ENCODE data around the gene WDR82. TPM values are rescaled to one million over a fixed set of nuclear protein-coding genes. Genes with fewer than 3 reads are reported as not detected.

Gene WDR82, protein sequence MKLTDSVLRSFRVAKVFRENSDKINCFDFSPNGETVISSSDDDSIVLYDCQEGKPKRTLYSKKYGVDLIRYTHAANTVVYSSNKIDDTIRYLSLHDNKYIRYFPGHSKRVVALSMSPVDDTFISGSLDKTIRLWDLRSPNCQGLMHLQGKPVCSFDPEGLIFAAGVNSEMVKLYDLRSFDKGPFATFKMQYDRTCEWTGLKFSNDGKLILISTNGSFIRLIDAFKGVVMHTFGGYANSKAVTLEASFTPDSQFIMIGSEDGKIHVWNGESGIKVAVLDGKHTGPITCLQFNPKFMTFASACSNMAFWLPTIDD
- polyA plus RNA-seq (ENCODE audit: insufficient read length): 80.2 TPM

DNA sequence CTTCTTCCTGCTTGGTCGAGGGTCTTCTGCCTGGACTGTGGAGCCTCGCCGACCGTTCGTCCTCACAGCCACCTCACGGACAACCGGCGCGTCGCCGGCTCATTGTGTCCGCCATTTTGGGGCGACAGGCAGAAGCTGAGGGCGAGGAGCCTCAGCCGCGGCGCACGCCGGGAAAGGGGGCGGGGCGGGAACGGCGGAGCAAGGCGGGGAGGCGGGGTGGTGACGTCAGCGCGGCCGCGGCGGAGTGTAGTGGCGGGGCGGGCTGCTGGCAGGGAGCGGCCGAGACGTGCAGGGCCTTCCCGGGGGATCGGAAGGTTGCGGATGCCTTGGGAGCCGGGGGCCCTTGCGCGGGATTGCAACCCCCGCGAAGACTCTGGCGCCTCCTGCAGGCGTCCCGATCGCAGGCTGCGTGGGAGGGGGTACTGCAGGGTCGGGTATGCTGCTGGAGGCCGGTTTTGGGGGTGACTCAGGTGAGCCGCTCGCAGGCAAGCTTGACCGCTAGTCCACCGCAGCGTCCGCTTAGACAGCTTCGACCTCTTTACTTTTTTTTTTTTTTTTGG, at the start of gene WDR82:
TSS of gene WDR82 (minus strand) at position 140 of the 560 bp plus-strand sequence. CDS start 288 bp downstream, outside the sequence.
- peak; percentile 80 for DNase-seq (ENCODE audit: low read depth)

DNA sequence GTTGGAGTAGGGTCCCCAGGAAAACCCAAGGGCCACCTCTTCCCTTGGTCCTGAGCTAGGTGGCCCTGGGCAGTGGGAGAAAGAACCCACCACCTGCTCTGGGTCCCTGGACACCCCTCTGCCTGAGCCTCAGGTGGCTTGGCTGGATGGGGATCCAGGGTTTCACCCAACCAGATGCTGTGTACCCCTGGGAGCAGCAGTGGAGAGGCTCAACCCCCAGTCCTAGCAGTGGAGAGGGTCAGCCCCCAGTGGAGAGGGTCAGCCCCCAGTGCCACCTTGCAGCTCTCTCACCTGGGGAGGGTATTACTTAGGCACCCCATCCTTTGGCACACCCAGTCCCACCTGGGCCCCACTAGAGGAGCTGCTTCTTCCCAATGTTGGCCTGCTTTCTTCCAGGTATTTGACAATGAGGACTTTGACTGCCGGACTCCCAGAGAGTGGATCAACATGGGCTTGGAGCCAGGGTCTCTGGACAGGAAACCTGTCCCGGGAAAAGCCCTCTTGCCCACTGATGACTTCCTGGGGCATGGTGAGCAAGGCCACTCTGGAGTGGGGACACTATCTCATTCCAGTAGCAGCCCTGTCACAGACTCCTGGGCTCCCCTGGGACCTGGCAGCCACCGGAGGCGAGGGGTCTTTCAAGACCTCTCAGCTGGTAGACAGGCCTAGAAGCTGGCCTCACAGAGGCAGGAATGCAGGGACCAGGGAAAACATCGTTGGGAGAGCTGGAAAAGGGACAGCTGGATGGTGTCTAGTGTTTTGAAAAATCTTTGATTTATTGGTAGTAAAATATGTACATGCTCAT, 49.2 kb upstream of the WDR82 start:
- no peak for DNase-seq (ENCODE audit: low read depth)

DNA sequence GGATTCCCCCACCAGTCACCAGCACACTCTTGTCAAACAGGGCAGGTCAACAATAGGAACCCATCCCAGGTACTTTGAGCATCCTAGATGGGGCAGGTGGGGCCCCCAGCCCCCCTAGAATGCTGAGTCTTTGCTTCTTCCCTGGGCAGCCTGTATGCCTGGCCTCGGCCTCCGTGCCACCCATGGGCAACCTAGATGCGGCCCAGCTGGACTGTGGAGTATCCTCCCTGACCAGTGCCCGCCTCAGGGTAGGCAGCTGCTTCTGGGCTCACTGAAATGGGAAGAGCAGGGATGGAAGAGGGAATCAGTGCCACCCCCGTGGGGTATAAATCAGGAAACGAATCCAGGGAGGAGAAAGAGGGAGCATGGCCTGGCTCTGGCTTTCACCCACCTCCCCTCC, 48.5 kb upstream of the WDR82 start:
- DNase-seq (ENCODE audit: low read depth): no peak

DNA sequence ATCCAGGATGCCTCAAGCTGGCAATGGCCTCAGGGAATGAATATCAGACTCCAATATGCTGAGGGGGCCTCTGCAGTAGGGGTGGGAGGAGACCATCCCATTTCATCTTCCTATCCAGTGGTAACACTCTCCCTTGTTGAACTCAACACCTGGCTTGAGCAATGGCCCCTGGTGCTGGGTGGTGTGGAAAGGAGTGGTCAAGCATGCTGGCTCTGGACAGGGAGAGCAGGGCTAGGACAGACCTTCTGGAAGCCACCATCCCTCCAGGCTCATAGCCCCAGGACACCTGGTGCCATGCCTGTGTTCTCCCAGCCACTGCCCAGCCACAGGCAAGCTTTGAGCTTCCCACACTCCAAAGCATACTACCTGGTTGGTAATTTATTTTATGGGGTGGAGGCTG, 47.2 kb upstream of the WDR82 start:
- DNase-seq (ENCODE audit: low read depth): no peak

DNA sequence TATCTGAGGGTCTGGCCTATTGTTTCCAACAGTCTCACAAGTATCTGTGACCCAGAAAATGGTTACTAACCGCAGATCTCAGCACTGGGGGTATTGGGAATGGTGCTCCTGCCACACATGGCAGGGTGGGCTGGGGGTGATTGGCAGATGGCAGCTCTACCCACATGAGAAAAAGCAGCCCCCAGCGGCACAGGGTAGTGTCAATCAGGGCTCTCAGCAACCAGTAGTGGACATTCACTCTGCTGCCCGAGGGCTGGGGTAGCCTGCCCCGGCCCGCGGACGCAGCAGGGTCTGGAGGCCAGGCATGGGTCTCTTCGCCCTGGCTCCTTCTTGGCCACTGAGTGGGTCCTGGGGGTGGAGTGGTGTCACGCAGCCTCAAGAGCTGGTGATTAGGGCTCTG, 46.2 kb upstream of the WDR82 start:
- DNase-seq (ENCODE audit: low read depth): no peak

DNA sequence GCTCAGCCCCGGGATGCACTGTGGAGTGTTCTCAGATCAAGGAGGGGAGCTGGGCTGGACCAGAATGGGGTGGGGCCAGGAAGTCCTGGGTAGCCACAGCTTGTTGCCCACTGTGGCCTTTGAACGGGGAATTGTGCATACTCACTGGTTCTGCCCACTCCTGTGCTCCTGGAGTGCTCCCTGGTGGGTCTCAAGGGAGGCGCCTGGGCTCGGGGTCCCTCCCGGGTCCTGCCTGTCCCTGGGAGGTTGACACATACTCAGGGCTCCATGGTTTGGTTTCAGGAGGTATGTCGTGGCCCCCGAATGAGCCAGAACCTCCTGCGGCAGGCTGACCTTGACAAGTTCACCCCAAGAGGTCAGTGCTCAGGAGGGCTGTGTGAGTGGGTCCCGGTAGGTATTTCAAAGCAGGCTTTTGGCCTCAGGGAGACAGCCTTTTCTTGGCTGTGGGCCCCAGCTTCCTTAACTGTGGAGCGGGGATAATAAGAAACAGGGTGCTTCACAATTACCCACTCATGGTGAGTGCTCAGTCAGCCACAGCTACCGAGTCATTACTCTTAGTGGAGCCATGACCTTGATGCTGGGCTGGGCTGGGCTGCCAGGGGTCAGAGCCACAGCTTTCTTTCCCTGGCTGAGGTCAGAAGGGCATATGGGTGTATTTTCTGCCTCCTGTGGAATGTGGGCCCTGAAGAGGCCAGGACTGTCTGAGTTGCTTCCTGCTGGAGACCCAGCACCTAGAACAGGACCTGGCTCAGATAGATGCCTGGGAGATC, 45.3 kb upstream of the WDR82 start:
- DNase-seq (ENCODE audit: low read depth): no peak

DNA sequence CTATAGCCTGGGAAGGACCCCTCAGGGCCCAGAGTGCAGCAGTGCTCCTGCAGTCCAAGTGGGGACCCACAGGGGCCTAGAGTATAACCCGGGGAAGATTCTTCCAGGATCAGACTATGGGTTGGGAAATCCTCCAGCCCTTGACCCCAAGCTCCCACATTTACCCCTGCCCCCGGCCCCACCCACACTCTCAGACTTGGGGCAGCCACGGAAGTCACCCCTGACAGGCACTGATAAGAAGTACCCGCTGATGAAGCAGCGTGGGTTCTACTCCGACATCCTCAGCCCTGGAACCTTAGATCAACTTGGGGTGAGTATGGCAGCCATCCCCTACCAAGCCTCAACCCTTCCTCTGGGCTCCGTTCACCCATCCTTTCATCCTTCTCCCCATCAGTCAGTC, 44.0 kb upstream of the WDR82 start:
- no peak for DNase-seq (ENCODE audit: low read depth)

DNA sequence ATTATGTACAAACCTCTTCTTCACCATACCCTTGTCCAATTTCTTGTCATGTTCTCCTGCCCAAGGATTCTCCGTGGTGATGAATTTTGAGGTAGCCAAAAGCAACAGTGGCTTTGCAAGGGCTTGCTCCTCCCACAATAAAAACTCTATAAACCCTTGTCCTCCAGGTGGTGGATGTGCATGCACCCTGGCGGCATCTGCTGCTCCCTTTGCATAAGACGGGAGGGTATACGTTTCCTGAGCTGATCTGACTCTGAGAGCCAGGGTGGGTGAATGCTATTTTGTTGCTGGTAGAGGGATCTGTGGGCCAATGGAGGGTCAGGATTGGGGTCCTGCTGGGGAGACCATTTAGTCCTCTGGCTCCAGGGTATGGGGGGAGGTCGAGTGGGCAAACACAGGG, 43.0 kb upstream of the WDR82 start:
- no peak for DNase-seq (ENCODE audit: low read depth)

DNA sequence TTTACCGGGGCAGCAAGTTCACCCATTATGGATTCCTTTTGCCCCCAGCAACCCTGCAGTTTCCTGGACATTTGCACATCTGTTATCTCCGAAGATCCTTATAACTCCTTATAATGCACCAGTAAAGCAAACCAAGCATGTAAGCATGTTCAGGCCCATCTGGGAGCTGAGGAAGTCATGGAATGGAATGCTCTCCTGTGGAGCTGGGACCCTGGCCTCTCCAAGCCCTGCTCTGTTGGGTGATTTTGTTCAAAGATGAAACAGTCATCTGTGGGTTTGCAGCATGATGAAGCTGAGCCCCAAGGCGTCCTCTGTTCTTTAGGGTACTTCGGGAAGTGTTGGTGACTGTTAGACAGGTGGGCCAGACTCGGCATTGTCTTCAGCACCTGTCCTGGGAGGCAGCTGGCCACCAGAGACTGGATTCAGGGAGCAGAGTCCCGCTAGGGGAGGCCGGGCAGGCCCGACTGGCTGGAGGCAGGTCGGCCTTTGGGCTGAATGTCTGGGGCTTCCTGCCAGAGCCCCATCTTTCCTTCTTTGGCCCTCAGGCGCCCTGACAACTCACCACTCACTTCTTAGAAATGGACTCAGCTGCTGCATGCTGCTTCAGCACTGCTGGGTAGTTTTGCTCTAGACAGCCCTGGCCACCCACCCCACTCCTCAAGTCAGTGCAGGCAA, 41.6 kb upstream of the WDR82 start:
- DNase-seq (ENCODE audit: low read depth): no peak

DNA sequence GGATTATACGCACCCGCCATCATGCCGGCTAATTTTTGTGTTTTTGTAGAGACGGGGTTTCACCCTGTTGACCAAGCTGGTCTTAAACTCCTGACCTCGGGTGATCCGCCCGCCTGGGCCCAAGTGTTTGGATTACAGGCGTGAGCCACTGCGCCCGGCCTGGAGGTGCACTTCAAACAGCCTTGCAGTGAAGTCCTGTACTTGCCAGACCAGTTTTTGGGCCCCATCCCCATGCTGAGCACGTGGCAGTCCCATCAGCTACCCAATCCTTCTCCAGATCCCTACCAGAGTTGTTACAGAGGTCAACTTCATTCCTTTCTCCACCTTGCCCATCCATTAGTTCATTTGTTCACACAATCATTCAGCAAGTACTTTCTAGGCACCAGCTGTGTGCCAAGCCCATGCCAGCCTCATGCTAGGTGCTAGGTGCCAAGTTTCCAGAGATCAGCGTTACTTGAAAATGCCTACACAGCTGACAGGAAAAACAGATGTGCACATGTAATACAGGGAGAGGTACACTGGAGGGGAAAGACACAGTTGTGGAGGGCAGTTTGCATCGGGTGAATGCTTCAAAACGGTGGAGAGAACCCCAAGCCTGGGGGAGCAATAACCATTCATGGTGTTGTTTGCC, 39.9 kb upstream of the WDR82 start:
- DNase-seq (ENCODE audit: low read depth): no peak

DNA sequence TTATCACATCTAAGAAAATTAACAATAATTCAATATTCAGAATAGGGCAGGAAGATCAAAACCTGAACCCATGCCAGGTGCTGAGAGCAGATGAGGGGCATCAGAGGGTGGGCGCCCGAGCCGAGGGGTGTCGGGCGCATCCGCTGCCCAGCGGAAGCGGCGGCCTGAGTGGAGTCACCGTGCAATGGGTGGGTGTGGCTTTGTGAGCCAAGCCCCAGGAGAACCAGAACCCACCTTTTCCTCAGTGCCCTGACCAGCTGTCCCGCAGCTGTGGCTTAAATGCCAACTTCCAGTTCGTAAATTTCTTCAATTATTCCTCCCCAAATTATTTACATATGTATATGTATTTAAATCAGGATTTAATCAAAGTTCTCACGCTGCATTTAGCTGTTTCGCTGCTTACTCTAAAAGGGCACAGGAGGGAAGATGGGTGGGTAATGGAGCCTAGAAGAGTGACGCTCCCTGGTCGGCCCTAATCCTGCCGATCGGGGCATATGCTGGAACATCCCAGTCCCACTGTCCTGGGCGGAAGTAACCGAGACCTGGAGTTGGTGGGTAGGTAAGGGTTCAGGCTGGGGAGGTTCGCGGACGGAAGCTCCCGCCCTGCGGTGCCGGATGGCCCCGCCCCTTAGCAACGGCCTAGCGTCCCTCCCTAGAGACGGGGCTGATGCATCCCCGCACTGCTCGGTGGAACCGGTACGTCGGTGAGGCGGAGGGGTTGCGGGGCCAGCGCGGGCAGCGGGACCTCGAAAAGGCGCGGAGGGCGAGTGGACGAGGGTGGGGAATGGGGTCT, 39.0 kb upstream of the WDR82 start:
- DNase-seq (ENCODE audit: low read depth): no peak

DNA sequence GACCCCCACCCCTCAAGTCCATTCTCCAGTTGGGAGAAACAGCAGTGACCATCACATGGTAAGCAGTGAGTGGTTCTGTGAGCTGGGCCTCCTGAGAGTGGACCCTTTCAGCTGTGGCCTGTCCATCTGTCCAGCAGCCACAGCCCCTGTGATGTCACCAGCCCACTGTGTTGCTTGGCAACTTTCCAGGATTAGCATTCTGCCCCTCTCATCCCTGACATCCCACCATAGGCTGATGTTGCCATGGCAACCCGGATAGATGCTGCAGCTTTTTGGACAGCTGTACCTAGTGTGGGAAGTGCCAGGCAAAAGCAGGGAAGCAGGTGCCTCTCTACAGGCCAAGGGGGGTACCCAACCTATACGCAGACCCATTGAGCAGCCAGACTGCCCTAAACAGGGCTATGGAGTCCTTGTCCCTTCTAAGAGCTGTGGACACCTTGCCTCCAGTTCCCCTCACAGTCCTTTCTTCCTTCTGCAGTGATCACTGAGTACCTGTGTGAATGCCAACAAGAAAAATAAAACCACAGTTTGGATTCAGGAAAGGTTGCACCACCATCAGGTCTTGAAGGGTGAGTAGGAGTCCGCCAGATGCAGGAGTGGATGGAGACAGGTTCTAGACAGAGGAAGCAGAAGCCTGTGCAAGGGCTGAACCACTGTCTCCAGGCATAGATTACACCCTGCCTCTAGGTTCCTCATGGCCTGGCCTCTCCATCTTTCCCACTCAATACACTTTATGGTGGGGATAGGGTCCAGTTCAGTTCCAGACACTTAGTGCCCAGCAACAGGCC, 37.7 kb upstream of the WDR82 start, which contains the start of gene DNAH1:
TSS of gene DNAH1 (plus strand) at position 343 of the 788 bp plus-strand sequence. CDS start 6,124 bp downstream, outside the sequence.
- DNase-seq (ENCODE audit: low read depth): no peak

DNA sequence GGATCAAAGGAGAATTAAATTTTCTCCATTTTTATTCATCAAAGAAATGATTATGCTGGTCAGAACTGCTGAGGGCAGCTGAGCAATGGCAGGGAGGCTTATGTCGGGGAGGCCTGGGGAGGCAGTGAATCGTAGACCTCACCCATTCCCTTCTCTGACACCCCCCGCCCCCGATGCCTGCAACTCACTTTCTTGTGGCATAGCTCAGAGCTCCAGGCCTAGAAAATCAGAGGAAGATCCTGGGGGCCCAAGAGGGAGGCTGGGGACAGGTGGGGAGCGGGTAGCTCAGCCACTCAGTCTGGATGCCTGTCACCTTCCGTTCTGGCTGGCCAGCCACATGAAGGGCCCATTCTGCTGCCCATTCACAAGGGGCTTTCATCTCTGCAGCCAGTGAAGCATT, 36.6 kb upstream of the WDR82 start:
- DNase-seq (ENCODE audit: low read depth): no peak

DNA sequence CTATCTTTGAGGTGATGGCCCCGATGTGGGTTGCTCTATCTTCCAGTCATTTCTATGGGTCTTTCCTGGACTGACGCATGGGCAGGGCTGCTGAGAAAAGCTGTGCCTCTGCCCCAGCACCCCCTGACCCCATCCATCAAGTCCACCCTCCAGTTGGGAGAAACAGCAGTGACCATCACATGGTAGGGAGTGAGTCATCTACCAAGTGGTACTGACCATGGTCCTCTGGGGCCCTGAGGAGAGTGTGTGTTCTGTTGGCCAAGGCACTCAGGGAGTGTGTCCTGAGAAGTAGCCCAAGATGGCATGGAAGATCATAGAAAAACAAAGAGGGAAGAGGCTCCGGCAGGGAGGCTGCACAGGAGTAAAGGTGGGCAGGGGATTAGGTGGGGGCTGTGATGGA, 36.0 kb upstream of the WDR82 start:
- DNase-seq (ENCODE audit: low read depth): no peak

DNA sequence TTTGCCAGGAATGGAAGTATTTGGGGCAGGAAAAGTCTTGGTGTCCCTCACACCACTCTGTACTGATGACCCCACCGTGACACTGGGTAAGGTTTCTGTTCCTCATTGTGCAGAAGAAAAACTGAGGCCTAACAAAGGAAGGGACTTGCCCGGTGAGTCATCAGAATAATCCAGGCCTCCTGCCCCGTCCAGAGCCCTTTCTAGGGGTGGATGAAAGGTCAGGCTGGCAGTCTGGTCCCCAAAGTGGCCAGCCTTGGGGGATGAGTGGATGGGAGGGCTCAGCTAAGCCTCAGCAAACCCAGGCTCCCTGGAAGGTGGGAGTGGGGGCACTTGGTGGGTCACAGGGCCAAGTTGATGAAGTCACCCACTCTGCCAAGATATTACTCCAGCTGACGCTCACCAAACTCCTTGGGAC, 35.3 kb upstream of the WDR82 start:
- DNase-seq (ENCODE audit: low read depth): no peak

DNA sequence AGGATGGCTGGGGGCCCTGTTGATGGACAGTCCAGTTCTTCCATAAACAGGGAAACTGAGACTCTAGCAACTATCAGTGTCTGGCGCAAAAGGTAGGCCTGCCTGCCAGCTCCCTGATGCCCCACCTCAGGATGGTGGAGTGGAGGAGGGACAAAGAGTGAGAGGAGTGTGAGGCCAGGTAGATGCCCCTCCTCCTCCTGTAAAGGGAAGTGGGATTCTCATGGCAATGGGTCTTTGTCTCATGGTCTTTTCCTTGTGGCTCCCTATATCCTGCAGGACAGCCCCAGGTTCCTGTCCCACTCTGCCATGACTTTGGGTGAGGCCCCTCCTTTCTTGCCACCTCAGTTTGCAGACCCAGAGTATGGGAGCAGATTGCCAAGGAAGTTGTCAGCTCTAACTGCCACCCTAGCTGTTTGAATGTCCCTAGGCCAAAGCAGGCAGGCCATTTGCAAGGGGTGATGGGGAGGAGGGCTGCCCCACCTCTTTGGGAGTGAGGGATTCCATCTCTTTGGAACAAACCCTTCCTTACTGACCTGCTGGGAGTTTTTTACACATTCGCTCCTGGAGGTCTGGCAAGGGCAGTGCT, 34.8 kb upstream of the WDR82 start:
- no peak for DNase-seq (ENCODE audit: low read depth)

DNA sequence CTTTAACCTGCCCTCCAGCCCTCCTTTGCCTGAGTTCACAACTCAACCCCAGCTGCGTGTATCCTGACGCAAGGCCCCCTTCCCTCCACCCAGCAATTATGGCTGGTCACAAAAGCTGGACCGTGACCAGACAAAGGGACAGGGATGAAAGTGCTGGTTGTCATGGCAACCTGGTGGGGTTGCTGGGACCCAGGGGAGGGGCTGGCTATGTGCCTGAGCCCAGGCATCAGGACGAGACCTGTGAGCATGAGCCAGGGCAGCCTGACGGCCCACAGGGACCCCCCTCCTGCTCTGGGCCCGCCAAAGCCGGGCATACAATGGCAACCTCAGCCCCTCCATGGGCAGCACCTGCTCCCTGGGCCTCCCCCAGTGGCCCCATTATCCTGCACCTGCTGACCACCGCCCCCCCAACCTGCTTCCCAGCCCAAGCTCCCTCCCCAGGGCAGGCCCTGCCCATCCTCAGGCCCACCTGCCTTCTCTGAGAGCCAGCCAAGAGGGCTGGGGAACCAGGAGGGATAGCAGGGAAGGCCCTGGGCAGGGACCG, 33.2 kb upstream of the WDR82 start:
- no peak for DNase-seq (ENCODE audit: low read depth)

DNA sequence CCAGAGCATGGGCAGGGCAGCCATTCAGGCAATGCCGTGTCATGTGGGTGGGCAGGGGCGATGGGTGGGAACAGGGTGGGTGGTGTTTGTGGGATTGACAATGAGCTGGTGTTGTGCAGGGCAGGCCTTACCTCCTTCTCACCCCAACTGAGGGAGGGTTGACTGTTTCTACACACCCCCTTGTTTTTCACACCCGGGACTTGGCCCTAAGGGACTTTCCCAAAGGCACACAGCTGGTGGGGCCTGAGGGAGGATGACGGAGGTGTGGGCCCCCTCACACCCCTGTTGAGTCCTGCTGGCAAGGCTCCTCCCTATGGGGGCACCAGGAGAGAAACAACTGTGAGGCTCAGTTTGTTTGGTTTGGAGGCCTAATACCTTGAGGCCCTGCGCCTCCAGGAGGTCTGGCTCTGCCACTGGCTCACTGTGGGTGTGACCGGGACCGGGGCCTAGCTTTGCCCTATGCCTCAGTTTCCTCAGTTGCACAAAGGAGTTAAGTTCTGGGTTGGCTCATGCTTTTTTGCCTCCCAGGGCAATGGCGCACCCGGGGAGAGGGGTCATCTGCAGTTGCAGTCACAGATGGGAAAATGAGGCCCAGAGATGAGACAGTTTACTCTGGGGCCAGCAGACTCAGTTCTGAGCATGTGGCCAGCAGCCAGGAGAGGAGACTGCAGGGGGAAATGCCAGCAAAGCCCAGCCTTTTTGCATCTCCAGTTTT, 32.6 kb upstream of the WDR82 start:
- no peak for DNase-seq (ENCODE audit: low read depth)
